ENCODE measurements around the gene LPCAT1.
"Not testable (repeated sequence)": the region's sequence is repeated elsewhere in the genome, so short reads cannot be mapped to it uniquely, and the experiment has no call there.

The LPCAT1 gene

GRCh38 chr5:1439388-1440097 lies 84.2 kb downstream of the LPCAT1 start:
- DNase-seq = no peak

DNA sequence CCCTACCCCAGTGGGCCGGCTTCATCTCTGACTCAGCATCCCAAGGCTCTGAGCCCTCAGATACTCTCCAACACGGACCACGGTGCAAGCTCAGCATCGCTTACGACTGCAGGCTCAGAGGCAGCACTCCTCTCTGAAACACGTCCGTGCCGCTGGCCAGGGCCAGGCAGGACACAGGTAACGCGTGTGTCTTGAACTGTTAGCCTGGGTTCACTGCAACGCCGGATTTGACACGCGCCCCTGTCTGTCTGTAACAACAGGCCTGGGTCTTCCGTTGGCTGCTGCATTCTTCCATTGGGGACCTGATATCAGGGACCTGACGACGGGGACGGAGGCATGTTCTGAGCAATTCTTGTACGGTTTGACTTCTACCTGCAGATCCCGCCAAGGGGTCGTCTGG lies 84.9 kb downstream of the LPCAT1 start:
- no peak for DNase-seq

- DNase-seq = no peak
Measured at GRCh38 chr5:1437876-1438559, 85.7 kb downstream of the LPCAT1 start.

- DNase-seq = no peak
Measured at GRCh38 chr5:1437226-1437829, 86.4 kb downstream of the LPCAT1 start.

- no peak for DNase-seq
Measured at GRCh38 chr5:1436681-1437080, 87.1 kb downstream of the LPCAT1 start.

DNA sequence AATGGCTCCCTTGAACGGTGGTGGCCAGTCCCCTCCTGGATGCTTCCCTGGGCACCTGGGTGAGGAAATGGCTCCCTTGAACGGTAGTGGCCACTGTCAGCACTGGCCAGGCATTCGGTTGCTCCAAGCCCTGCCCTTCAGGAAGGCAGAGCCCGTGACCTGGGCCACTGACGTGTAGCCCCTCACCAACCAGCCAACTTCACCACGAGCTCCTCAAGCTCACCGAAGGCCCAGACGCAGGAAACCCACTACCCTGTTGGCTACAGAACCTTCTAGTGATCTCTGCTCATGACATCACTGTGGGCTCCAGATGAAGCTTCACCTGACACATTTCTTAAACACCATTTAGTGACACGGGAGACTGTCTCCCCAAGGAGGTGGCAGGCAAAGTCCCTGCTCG lies 87.7 kb downstream of the LPCAT1 start:
- no peak for DNase-seq

GRCh38 chr5:1435369-1435768 lies 88.4 kb downstream of the LPCAT1 start:
- DNase-seq = no peak

DNA sequence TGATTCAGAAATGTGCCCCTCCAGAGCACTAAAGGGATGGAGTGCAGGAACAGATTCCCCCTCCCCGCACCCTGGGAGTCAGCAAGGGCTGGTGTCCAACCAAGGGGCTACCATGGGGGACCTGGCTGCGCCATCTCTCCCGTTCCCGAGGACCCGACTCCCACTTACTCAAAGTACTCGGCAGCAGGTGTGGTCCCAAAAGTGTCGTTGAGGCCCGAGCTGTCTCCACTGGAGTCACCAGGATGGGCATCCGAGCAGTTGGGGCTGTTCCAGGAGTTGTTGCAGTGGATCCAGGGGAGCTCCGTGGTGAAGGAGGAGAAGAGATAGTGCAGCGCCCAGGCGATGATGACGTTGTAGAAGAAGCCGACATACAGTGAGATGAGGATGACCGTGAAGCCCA lies 91.5 kb downstream of the LPCAT1 start:
- no peak for DNase-seq

- DNase-seq = no peak
Measured at GRCh38 chr5:1431896-1432295, 91.9 kb downstream of the LPCAT1 start.

- no peak for DNase-seq
Measured at GRCh38 chr5:1431021-1431811, 92.5 kb downstream of the LPCAT1 start.

- no peak for DNase-seq
Measured at GRCh38 chr5:1430121-1430795, 93.5 kb downstream of the LPCAT1 start.

DNA sequence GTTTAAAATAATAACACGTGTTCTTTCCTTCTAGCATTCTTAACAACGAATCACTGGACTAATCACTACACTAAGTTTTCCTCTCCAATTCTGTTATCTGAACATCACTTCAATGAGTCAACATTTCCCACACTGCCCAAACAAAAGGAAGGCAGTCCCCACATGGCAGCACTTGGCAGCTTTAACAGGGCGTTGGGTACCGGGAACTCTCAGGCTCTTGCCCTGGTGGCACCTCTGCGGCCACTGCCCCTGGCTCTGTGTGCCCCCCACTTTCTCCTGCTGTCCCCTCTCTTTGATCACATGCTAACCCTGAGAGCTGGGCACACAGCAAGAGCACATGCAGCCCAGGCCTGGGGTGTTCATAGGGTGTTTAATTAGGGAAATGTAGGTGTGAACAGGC lies 94.3 kb downstream of the LPCAT1 start:
- DNase-seq = no peak

GRCh38 chr5:1429066-1429465 lies 94.7 kb downstream of the LPCAT1 start:
- DNase-seq = no peak

GRCh38 chr5:1428107-1428506 lies 95.7 kb downstream of the LPCAT1 start:
- DNase-seq = no peak

GRCh38 chr5:1424716-1425115 lies 99.0 kb downstream of the LPCAT1 start:
- DNase-seq = no peak

DNA sequence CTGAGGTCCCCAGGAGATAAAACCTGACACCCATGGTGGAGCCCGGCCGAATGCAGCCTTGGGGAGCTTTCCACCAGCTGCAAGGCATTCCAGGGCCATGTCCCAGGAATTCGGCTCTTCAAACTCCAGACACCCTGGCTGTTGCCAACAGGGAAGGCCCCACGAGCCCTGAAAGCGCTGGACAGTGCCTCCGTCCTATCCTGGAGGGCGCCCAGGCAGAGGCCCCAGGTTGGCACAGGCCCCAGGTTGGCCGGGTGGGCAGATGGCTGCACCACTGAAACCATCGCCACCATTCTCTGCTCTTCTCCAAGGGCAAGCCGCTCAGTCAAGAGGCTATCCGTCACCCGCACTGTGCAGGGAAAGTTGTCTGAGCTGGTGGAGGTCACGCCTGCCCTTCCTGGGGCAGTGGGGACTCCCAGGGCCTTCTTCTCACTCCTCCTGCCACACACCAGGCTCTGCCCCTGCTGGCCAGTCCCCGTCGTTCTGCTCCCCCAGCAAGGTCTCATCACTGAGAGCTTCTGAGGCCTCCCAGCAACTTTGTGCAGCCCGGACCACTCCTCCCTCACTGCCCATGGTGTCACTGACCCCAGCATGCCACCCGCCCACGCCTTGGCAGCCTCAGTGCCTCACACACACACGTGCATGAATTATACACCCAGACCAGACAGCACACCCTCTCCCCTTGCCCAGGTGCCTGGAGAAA lies 99.7 kb downstream of the LPCAT1 start:
- DNase-seq = no peak

DNA sequence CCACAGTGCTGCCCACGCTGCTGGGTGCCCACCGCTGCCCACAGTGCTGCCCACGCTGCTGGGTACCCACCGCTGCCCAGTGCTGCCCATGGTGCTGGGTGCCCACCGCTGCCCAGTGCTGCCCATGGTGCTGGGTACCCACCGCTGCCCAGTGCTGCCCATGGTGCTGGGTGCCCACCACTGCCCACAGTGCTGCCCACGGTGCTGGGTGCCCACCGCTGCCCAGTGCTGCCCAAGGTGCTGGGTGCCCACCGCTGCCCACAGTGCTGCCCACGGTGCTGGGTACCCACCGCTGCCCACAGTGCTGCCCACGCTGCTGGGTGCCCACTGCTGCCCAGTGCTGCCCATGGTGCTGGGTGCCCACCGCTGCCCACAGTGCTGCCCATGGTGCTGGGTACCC lies 101.2 kb downstream of the LPCAT1 start:
- DNase-seq = not testable (repeated sequence)

DNA sequence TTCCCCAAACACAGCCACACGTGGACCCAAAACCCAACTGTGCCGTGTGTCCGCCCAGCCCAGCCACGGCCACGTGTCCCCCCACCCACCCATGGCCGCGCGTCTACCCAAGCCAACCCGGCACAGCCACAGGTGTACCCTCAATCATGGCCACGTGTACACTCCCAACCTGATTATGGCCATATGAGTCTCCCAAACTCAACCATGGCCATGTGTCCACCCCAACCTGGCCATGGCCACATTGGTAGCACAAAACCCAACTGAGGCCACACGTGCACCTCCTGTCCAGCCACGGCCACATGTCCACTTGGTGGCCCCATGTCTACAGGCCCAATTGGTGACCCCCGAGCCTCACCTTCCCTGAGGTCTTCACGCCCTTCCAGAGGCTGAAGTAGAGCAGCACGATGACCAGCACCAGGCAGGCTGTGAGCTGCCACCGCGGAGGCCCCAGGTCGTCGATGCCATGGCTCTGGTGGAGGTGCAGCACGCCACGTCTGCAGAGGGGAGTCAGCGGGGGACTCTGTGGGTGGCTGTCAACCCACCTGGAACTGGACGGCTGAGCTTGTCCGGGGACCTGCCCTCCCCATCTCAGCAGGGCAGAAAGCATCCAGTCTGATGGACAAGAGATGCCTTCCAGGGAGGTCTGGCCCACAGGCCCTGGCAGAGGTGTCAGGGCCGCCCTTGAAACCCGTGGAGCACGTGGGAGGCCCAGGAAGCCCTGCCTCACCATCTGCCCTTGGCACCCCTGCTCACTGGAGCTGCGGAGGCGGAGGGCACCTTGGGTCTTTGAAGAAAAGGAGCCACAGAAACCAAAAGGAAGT lies 102.0 kb downstream of the LPCAT1 start:
- DNase-seq = no peak

DNA sequence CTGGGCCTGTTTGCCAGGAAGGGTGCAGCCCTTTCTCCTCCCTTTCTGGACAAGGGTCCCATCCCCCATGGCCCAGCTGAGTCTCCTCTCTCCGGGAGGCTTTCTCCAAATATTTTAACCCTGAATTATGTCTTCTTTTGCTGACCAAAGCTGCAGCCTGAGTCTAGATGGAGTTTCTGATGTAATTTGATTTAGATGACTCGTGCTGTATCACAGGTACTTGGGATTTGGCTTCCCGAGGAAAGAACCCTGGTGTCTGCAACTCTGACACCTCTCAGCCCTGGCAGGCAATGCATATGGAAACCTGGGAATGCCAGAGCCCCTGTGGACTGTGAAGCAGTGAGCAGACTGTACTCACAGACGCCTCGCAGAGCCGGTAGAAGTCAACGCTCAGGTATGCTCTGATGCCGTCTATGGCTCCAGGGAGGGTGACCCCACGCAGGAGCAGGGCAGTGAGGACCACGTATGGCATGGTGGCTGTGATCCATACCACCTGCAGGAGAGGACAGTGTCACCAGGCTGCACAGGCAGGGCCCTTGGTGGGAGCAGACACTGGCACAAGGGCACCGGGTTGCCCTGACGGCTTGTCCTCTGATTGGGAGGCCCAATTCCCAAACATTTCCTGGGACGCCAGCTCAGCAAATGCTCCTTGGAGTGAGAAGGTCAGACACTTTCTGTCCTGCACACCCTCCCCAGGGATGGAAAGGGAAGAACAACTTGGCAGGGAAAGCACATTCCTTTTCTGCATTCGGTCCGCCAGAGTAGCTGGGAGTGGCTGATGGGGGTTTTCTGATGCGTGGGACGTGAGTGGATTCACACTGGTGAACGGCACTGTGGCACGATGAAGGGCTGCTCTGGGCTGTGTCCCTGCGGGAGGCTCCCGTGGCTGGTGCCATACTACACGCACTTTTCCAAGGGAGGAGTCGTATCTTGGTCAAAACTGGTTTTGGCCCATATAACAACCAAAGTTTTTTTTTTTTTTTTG lies 103.3 kb downstream of the LPCAT1 start:
- no peak for DNase-seq
